Thyroid gland (tissue), 4 donors: ENCODE data around the gene SPG21.

Source experiments
- POLR2A ChIP-seq, 2 donors: fragments of 450-650 bp; IDR thresholded peaks; one replicate each; pipeline ENCODE4 v1.6.1; 2017; ENCODE audit warnings: antibody characterized with exemption in 2 of 2, mild to moderate bottlenecking in 2 of 2, moderate library complexity in 1 of 2
- TF ChIP-seq, protein P1 (sequence below), 6 experiments: fragments of 200-600 bp in 3 of 6; fragments of 450-650 bp in 3 of 6; sonication (generic) in 3 of 6; IDR thresholded peaks; one replicate each; pipeline ENCODE4 v1.5.1; 2016 to 2019; ENCODE audit warnings: antibody characterized with exemption in 6 of 6, mild to moderate bottlenecking in 2 of 6, inconsistent platforms in 1 of 6, moderate library complexity in 1 of 6

DNA sequence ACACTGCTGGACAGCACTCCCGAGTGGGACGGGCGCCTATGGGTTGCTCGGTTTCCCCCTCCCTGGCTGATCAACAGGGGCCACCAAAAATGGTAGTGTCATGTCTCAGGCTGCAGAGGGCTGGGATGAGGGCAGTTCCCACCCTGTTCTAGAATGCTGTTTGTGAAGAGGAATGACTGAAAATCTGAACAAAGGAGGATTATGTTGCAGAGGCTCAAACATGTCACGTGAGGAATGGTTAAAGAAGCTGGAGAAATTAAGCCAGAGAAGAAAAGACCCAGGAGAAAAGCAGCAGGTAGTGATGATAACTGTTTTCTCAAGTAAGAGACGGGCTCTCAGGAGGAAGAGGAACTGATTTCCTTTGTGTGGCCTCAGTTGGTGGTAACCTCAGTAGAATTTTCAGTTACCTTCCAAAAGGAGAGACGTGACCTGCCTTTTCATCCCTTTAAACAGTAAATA lies 10.4 kb downstream of the SPG21 start:
- TF ChIP-seq, protein P1, sequence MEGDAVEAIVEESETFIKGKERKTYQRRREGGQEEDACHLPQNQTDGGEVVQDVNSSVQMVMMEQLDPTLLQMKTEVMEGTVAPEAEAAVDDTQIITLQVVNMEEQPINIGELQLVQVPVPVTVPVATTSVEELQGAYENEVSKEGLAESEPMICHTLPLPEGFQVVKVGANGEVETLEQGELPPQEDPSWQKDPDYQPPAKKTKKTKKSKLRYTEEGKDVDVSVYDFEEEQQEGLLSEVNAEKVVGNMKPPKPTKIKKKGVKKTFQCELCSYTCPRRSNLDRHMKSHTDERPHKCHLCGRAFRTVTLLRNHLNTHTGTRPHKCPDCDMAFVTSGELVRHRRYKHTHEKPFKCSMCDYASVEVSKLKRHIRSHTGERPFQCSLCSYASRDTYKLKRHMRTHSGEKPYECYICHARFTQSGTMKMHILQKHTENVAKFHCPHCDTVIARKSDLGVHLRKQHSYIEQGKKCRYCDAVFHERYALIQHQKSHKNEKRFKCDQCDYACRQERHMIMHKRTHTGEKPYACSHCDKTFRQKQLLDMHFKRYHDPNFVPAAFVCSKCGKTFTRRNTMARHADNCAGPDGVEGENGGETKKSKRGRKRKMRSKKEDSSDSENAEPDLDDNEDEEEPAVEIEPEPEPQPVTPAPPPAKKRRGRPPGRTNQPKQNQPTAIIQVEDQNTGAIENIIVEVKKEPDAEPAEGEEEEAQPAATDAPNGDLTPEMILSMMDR (IDR thresholded peaks at IDR 0.05), result no peak
- TF ChIP-seq POLR2A (IDR thresholded peaks at IDR 0.05), result no peak
